H9 (cell line): Measurements from ENCODE around the gene ZNF341. TPM values are rescaled to one million over a fixed set of nuclear protein-coding genes. Genes with fewer than 3 reads are reported as not detected.

Source experiments
- DNase-seq: peaks from one replicate; pipeline ENCODE4 v3.0.0-alpha.2; 2017
- H2AFZ ChIP-seq: one replicate; pipeline ENCODE4 v1.6.1; 2013; ENCODE audit warnings: mild to moderate bottlenecking, low read length, control low read depth, moderate library complexity
- H2AK5ac ChIP-seq: 2 replicates; pipeline ENCODE4 v1.6.1; 2013; ENCODE audit warnings: low read length, control low read depth, mixed read lengths; ENCODE audit not compliant: insufficient read length
- H2BK120ac ChIP-seq: one replicate; pipeline ENCODE4 v1.6.1; 2013; ENCODE audit warnings: low read depth, mild to moderate bottlenecking, low read length, control low read depth, inconsistent platforms; ENCODE audit not compliant: poor library complexity, severe bottlenecking
- H2BK12ac ChIP-seq: 2 replicates; pipeline ENCODE4 v1.6.1; 2013; ENCODE audit warnings: low read length, control low read depth, mixed read lengths, low read depth; ENCODE audit not compliant: insufficient read length
- H2BK15ac ChIP-seq: 2 replicates; pipeline ENCODE4 v1.6.1; 2013; ENCODE audit warnings: low read depth, low read length, control low read depth
- H2BK20ac ChIP-seq: one replicate; pipeline ENCODE4 v1.6.1; 2013; ENCODE audit warnings: low read depth, mild to moderate bottlenecking, low read length, control low read depth, inconsistent platforms; ENCODE audit not compliant: poor library complexity, severe bottlenecking
- H2BK5ac ChIP-seq: 2 replicates; pipeline ENCODE4 v1.6.1; 2013; ENCODE audit warnings: low read length, control low read depth, mixed read lengths; ENCODE audit not compliant: insufficient read length
- H3K14ac ChIP-seq: 2 replicates; pipeline ENCODE4 v1.6.1; 2013; ENCODE audit warnings: low read length, control low read depth; ENCODE audit not compliant: insufficient read depth
- H3K18ac ChIP-seq: 2 replicates; pipeline ENCODE4 v1.6.1; 2013; ENCODE audit warnings: low read depth, mild to moderate bottlenecking, mixed read lengths, low read length, control low read depth; ENCODE audit not compliant: insufficient read length
- H3K23ac ChIP-seq: 2 replicates; pipeline ENCODE4 v1.6.1; 2013; ENCODE audit warnings: low read length, control low read depth, mixed read lengths, low read depth; ENCODE audit not compliant: insufficient read length
- H3K23me2 ChIP-seq: 2 replicates; pipeline ENCODE4 v1.6.1; 2013; ENCODE audit warnings: low read depth, mild to moderate bottlenecking, mixed read lengths, low read length, control low read depth; ENCODE audit not compliant: insufficient read length, poor library complexity, severe bottlenecking
- H3K27ac ChIP-seq: 2 replicates; pipeline ENCODE4 v1.5.1; 2013; ENCODE audit warnings: low read length, control low read depth, mixed read lengths, low read depth; ENCODE audit not compliant: insufficient read length
- H3K27me3 ChIP-seq: 2 replicates; pipeline ENCODE4 v1.6.1; 2013; ENCODE audit warnings: low read length, control low read depth, inconsistent platforms; ENCODE audit not compliant: insufficient read depth
- H3K4ac ChIP-seq: 2 replicates; pipeline ENCODE4 v1.6.1; 2013; ENCODE audit warnings: low read depth, mild to moderate bottlenecking, control low read depth, inconsistent platforms, low read length, moderate library complexity
- H3K4me1 ChIP-seq: 2 replicates; pipeline ENCODE4 v1.6.1; 2013; ENCODE audit warnings: low read length, control low read depth, inconsistent platforms; ENCODE audit not compliant: insufficient read depth
- H3K4me2 ChIP-seq: 2 replicates; pipeline ENCODE4 v1.6.1; 2013; ENCODE audit warnings: low read length, control low read depth, mixed read lengths; ENCODE audit not compliant: insufficient read length, insufficient read depth
- H3K56ac ChIP-seq: 2 replicates; pipeline ENCODE4 v1.6.1; 2013; ENCODE audit warnings: low read depth, mild to moderate bottlenecking, mixed read lengths, low read length, control low read depth; ENCODE audit not compliant: insufficient read length
- H3K79me1 ChIP-seq: 2 replicates; pipeline ENCODE4 v1.6.1; 2013; ENCODE audit warnings: low read depth, mild to moderate bottlenecking, moderate library complexity, low read length, control low read depth, inconsistent platforms; ENCODE audit not compliant: insufficient read depth, poor library complexity, severe bottlenecking
- H3K79me2 ChIP-seq: 2 replicates; pipeline ENCODE4 v1.6.1; 2013; ENCODE audit warnings: low read length, control low read depth, inconsistent platforms; ENCODE audit not compliant: insufficient read depth
- H3K9ac ChIP-seq: 2 replicates; pipeline ENCODE4 v1.6.1; 2013; ENCODE audit warnings: low read length, control low read depth, mixed read lengths; ENCODE audit not compliant: insufficient read length; ENCODE audit errors: extremely low read depth
- H3K9me3 ChIP-seq: one replicate; pipeline ENCODE4 v1.6.1; 2013; ENCODE audit warnings: low read depth, low read length, inconsistent platforms; ENCODE audit not compliant: control insufficient read depth
- H3T11ph ChIP-seq: one replicate; pipeline ENCODE4 v1.6.1; 2013; ENCODE audit warnings: mild to moderate bottlenecking, low read length, control low read depth, inconsistent platforms
- H4K20me1 ChIP-seq: one replicate; pipeline ENCODE4 v1.6.1; 2013; ENCODE audit not compliant: control insufficient read depth, insufficient read length, insufficient read depth
- H4K5ac ChIP-seq: 2 replicates; pipeline ENCODE4 v1.6.1; 2013; ENCODE audit warnings: low read depth, mild to moderate bottlenecking, mixed read lengths, low read length, control low read depth; ENCODE audit not compliant: insufficient read length
- H4K8ac ChIP-seq: replicated peaks from 2 replicates; pipeline ENCODE4 v1.6.1; 2013; ENCODE audit warnings: low read length, control low read depth, mixed read lengths, low read depth; ENCODE audit not compliant: insufficient read length
- H4K91ac ChIP-seq: 2 replicates; pipeline ENCODE4 v1.6.1; 2013; ENCODE audit warnings: low read depth, mild to moderate bottlenecking, moderate library complexity, mixed read lengths, low read length, control low read depth; ENCODE audit not compliant: insufficient read length
- H3K27ac Mint-ChIP-seq, 3 experiments: 2 replicates in 2 of 3; 3 replicates in 1 of 3; pipeline ENCODE4 v1.8.0; 2020 to 2021; ENCODE audit warnings: mixed read lengths in 3 of 3, mild to moderate bottlenecking in 1 of 3, moderate library complexity in 1 of 3
- H3K27me3 Mint-ChIP-seq: 2 replicates; pipeline ENCODE4 v1.8.0; 2021; ENCODE audit warnings: low read depth, mild to moderate bottlenecking, moderate library complexity, mixed read lengths
- H3K36me3 Mint-ChIP-seq, 3 experiments: 2 replicates in 2 of 3; 3 replicates in 1 of 3; pipeline ENCODE4 v1.8.0; 2020 to 2021; ENCODE audit warnings: low read depth in 3 of 3, mixed read lengths in 3 of 3; ENCODE audit not compliant: insufficient read depth in 1 of 3
- H3K4me1 Mint-ChIP-seq, 2 experiments: 2 replicates each; pipeline ENCODE4 v1.8.0; 2020; ENCODE audit warnings: mixed read lengths in 2 of 2
- H3K4me3 Mint-ChIP-seq, 2 experiments: 2 replicates in 1 of 2; 3 replicates in 1 of 2; pipeline ENCODE4 v1.8.0; 2020 to 2021; ENCODE audit warnings: mild to moderate bottlenecking in 2 of 2, mixed read lengths in 2 of 2, moderate library complexity in 1 of 2
- H3K9me3 Mint-ChIP-seq, 2 experiments: 2 replicates in 1 of 2; 3 replicates in 1 of 2; pipeline ENCODE4 v1.8.0; 2020; ENCODE audit warnings: mild to moderate bottlenecking in 2 of 2, mixed read lengths in 2 of 2, moderate library complexity in 1 of 2
- WGBS: extraction: QIAGEN DNeasy Blood & Tissue Kit; methylation state at CpG from one replicate; pipeline ENCODE4 v1.1.7; 2013; ENCODE audit warnings: missing lambda C conversion rate, low lambda C conversion rate, mixed read lengths; ENCODE audit not compliant: insufficient read length; ENCODE audit errors: extremely low coverage; 5-methylcytosine and 5-hydroxymethylcytosine counted together
- total RNA-seq: library from RNA; stranded (reverse); gene quantifications from 2 replicates; pipeline ENCODE4 v1.2.1, GENCODE V29; 2021
- TF ChIP-seq, protein P1 (sequence below): fragments of 200-600 bp; sonication (generic); conservative IDR thresholded peaks from 3 replicates; pipeline ENCODE4 v1.8.0; 2021; ENCODE audit warnings: antibody characterized with exemption, mild to moderate bottlenecking

Gene ZNF341
- total RNA-seq, 1 experiment from 2014 or later = 5.2 TPM

DNA sequence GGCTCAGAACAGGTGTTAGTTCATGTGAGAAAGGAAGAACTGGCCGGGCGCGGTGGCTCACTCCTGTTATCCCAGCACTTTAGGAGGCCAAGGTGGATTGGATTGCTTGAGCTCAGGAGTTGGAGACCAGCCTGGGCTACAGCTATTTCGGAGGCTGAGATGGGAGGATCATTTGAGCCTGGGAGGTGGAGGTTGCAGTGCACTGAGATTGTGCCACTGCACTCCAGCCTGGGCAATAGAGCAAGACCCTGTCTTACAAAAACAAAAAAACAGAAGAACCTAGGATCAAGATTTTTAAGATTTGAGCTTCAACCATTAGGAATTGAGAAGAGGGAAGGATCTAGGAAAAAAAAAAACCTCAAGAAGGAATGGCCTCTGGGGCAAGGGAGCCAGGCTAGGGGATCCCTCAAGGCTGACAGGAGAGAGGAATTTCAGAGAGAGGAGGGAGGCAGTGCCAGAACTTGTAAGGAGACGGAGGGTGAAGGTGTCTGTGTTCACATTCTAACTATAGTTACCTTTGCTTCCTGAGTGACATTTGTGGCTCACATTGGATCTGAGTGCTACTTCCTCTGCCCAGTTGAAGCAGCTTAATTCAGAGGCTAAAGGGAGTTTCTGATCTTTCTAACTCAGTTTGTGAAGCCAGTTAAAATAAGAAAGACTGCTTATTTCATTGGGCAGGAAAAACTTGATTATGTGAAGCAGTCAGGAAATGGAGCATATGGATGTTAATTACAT, 105.5 kb downstream of the ZNF341 start:
- WGBS = no CpG with 5 or more reads among the region's 5 CpGs
- no peak overlapping the region for H4K8ac ChIP-seq
- H2BK15ac ChIP-seq = no peak overlapping the region
- no peak overlapping the region for H3K4me2 ChIP-seq
- no peak overlapping the region for H2BK5ac ChIP-seq
- H2BK120ac ChIP-seq = no peak overlapping the region
- DNase-seq = no peak
- no peak overlapping the region for H3K14ac ChIP-seq
- peaks cover 3% of the 10 kb centered on the region for H3K79me1 ChIP-seq
- H3K56ac ChIP-seq = no peak overlapping the region
- H3K23me2 ChIP-seq = no peaks in the 10 kb centered on the region
- Mint-ChIP-seq H3K27me3 (no peaks in the 10 kb centered on the region), H3K4me1 (peaks cover 38 to 53% of the 10 kb centered on the region in 2 experiments), H3K27ac (no peak overlapping the region; a peak in 2 of 7 replicates), H3K9me3 (no peaks in the 10 kb centered on the region), H3K36me3 (peaks cover 7 to 19% (median 12%) of the 10 kb centered on the region in 3 experiments; a peak in 6 of 7 replicates), H3K4me3 (no peak overlapping the region)
- no peak overlapping the region for H4K5ac ChIP-seq
- no peaks in the 10 kb centered on the region for H3K27me3 ChIP-seq
- H3K9ac ChIP-seq = no peak overlapping the region
- H3K18ac ChIP-seq = no peak overlapping the region
- H2AK5ac ChIP-seq = no peak overlapping the region
- no peaks in the 10 kb centered on the region for H4K20me1 ChIP-seq
- TF ChIP-seq, protein P1, sequence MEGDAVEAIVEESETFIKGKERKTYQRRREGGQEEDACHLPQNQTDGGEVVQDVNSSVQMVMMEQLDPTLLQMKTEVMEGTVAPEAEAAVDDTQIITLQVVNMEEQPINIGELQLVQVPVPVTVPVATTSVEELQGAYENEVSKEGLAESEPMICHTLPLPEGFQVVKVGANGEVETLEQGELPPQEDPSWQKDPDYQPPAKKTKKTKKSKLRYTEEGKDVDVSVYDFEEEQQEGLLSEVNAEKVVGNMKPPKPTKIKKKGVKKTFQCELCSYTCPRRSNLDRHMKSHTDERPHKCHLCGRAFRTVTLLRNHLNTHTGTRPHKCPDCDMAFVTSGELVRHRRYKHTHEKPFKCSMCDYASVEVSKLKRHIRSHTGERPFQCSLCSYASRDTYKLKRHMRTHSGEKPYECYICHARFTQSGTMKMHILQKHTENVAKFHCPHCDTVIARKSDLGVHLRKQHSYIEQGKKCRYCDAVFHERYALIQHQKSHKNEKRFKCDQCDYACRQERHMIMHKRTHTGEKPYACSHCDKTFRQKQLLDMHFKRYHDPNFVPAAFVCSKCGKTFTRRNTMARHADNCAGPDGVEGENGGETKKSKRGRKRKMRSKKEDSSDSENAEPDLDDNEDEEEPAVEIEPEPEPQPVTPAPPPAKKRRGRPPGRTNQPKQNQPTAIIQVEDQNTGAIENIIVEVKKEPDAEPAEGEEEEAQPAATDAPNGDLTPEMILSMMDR = no peak
- H3K9me3 ChIP-seq = no peaks in the 10 kb centered on the region
- peaks cover 5% of the 10 kb centered on the region for H3K4me1 ChIP-seq
- no peak overlapping the region for H3K4ac ChIP-seq
- H3K23ac ChIP-seq = no peak overlapping the region
- no peak overlapping the region for H2BK20ac ChIP-seq
- H3K79me2 ChIP-seq = no peaks in the 10 kb centered on the region
- no peak overlapping the region for H3K27ac ChIP-seq
- no peak overlapping the region for H2AFZ ChIP-seq
- H3T11ph ChIP-seq = no peak overlapping the region
- H2BK12ac ChIP-seq = no peak overlapping the region
- no peak overlapping the region for H4K91ac ChIP-seq
